Loucy (cell line): ENCODE data around the gene MEN1.
"Not testable (repeated sequence)": the region's sequence is repeated elsewhere in the genome, so short reads cannot be mapped to it uniquely, and the experiment has no call there.

Experiments used
- H2AFZ ChIP-seq: fragments of 200-600 bp; sonication (generic); 2 replicates; pipeline ENCODE4 v1.6.0; 2016; ENCODE audit warnings: antibody characterized with exemption, mild to moderate bottlenecking, low read length, moderate library complexity
- H3F3A ChIP-seq: fragments of 200-600 bp; 2 replicates; pipeline ENCODE4 v1.6.0; 2016; ENCODE audit warnings: antibody characterized with exemption, low read depth, mild to moderate bottlenecking
- H3K27me3 ChIP-seq: fragments of 200-600 bp; sonication (generic); 2 replicates; pipeline ENCODE4 v1.6.1; 2014; ENCODE audit warnings: low read length, mild to moderate bottlenecking; ENCODE audit not compliant: insufficient read depth, poor library complexity, severe bottlenecking
- H3K36me3 ChIP-seq: fragments of 200-600 bp; sonication (generic); 2 replicates; pipeline ENCODE4 v1.6.1; 2016; ENCODE audit warnings: low read length; ENCODE audit not compliant: insufficient read depth
- H3K4me1 ChIP-seq: fragments of 200-600 bp; sonication (generic); 2 replicates; pipeline ENCODE4 v1.5.1; 2014; ENCODE audit warnings: low read length, mild to moderate bottlenecking; ENCODE audit not compliant: insufficient read depth, poor library complexity, severe bottlenecking
- H3K4me2 ChIP-seq: fragments of 200-600 bp; sonication (generic); 2 replicates; pipeline ENCODE4 v1.6.0; 2014; ENCODE audit warnings: antibody characterized with exemption, low read length, low read depth, mild to moderate bottlenecking; ENCODE audit not compliant: poor library complexity, severe bottlenecking
- H3K4me3 ChIP-seq: fragments of 200-600 bp; sonication (generic); 2 replicates; pipeline ENCODE4 v1.5.1; 2014; ENCODE audit warnings: low read length, mild to moderate bottlenecking, mixed read lengths; ENCODE audit not compliant: poor library complexity, severe bottlenecking
- H3K79me2 ChIP-seq: fragments of 200-600 bp; sonication (generic); 2 replicates; pipeline ENCODE4 v1.6.1; 2014; ENCODE audit warnings: low read length; ENCODE audit not compliant: insufficient read depth
- H3K9ac ChIP-seq: fragments of 200-600 bp; sonication (generic); 2 replicates; pipeline ENCODE4 v1.6.0; 2014; ENCODE audit warnings: mild to moderate bottlenecking, low read depth, low read length, moderate library complexity; ENCODE audit not compliant: poor library complexity, severe bottlenecking
- H3K9me2 ChIP-seq: fragments of 200-600 bp; sonication (generic); replicated peaks from 2 replicates; pipeline ENCODE4 v1.6.1; 2016; ENCODE audit warnings: low read depth, low read length, mixed read lengths
- H3K9me3 ChIP-seq: fragments of 200-600 bp; sonication (generic); 2 replicates; pipeline ENCODE4 v1.6.1; 2014; ENCODE audit warnings: mild to moderate bottlenecking, antibody characterized with exemption, low read length, low read depth; ENCODE audit not compliant: insufficient read depth
- H4K20me1 ChIP-seq: fragments of 200-600 bp; sonication (generic); 2 replicates; pipeline ENCODE4 v1.6.0; 2014; ENCODE audit warnings: antibody characterized with exemption, low read length, mild to moderate bottlenecking; ENCODE audit not compliant: insufficient read depth, poor library complexity, severe bottlenecking
- CTCF ChIP-seq: fragments of 200-600 bp; sonication (generic); conservative IDR thresholded peaks from 2 replicates; pipeline ENCODE4 v1.5.1; 2014; ENCODE audit warnings: mild to moderate bottlenecking, antibody characterized with exemption, low read length
- EZH2phosphoT487 ChIP-seq: fragments of 200-600 bp; IDR thresholded peaks from 2 replicates; pipeline ENCODE4 v1.6.1; 2018; ENCODE audit warnings: antibody characterized with exemption, mild to moderate bottlenecking, moderate library complexity, borderline replicate concordance

MEN1 gene

GRCh38 chr11:64823568-64824119 is 13.3 kb upstream of the MEN1 start:
- no peak overlapping the region for H2AFZ ChIP-seq
- no peaks in the 10 kb centered on the region for H3K27me3 ChIP-seq
- H3K9ac ChIP-seq = no peak overlapping the region
- no peaks in the 10 kb centered on the region for H3K36me3 ChIP-seq
- H3F3A ChIP-seq = no peaks in the 10 kb centered on the region
- no peaks in the 10 kb centered on the region for H3K79me2 ChIP-seq
- H3K4me2 ChIP-seq = no peak overlapping the region
- no peaks in the 10 kb centered on the region for H3K4me1 ChIP-seq
- no peaks in the 10 kb centered on the region for H3K9me3 ChIP-seq
- no peak overlapping the region for H3K4me3 ChIP-seq
- H4K20me1 ChIP-seq = no peaks in the 10 kb centered on the region
- TF ChIP-seq CTCF (no peak), EZH2phosphoT487 (no peak)
- no peaks in the 10 kb centered on the region for H3K9me2 ChIP-seq

DNA sequence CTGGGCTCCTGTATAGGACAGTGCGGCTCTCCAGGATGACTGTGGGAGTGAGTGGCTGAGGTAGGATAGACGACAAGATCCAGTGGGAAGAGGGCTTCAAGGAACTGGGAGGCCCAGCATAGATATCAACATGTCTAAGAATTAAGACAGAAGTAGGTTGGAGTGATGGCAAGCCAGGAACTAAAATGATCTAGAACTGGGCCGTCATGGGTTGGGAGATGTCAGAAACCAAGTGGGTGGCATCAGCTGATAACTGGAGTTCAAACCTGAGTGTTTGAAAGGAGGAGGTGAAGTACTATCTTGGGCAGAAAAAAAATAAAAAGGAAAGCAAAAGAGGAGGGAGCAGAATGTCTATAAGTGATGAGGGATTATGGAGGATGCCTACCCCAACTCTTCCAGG is 7.1 kb upstream of the MEN1 start:
- Histone ChIP-seq H3K36me3 (no peaks in the 10 kb centered on the region), H4K20me1 (no peaks in the 10 kb centered on the region), H3K4me1 (no peaks in the 10 kb centered on the region), H3K9ac (no peak overlapping the region), H3F3A (no peaks in the 10 kb centered on the region), H3K4me3 (no peak overlapping the region), H3K79me2 (no peaks in the 10 kb centered on the region), H3K9me2 (no peaks in the 10 kb centered on the region), H3K4me2 (no peak overlapping the region), H2AFZ (no peak overlapping the region), H3K9me3 (no peaks in the 10 kb centered on the region), H3K27me3 (no peaks in the 10 kb centered on the region)
- TF ChIP-seq CTCF (no peak), EZH2phosphoT487 (no peak)

GRCh38 chr11:64815433-64815832 is 5.1 kb upstream of the MEN1 start:
- H3K4me3 ChIP-seq, H3K36me3 ChIP-seq, H3K79me2 ChIP-seq, H3K27me3 ChIP-seq, H3K4me2 ChIP-seq, H3K4me1 ChIP-seq, H3F3A ChIP-seq, H3K9me3 ChIP-seq, H2AFZ ChIP-seq, H3K9me2 ChIP-seq, H3K9ac ChIP-seq, H4K20me1 ChIP-seq: not testable (repeated sequence)

GRCh38 chr11:64814712-64815187 is 4.4 kb upstream of the MEN1 start:
- Histone ChIP-seq H3K4me1 (peaks cover 5% of the 10 kb centered on the region), H2AFZ (no peak overlapping the region), H3K4me2 (no peak overlapping the region), H3K9ac (no peak overlapping the region), H3K9me3 (no peaks in the 10 kb centered on the region), H3K36me3 (no peaks in the 10 kb centered on the region), H4K20me1 (peaks cover under 1% of the 10 kb centered on the region), H3K79me2 (peaks cover under 1% of the 10 kb centered on the region), H3K27me3 (no peaks in the 10 kb centered on the region), H3K9me2 (no peaks in the 10 kb centered on the region), H3K4me3 (no peak overlapping the region), H3F3A (no peaks in the 10 kb centered on the region)
- TF ChIP-seq EZH2phosphoT487 = no peak
- no peak for TF ChIP-seq CTCF
